ENCODE data around the gene OSBP2.

OSBP2 gene

GRCh38 chr22:30933457-30933856 is 238.8 kb downstream of the OSBP2 start:
- H3K36me3 ChIP-seq (ENCODE audit: insufficient read depth, low read length), result peaks cover 93% of the 10 kb centered on the region
- no peak overlapping the region for H3K4me2 ChIP-seq (ENCODE audit: low read length)
- H3K27me3 ChIP-seq (ENCODE audit: insufficient read depth, low read length), result no peaks in the 10 kb centered on the region
- H4K20me1 ChIP-seq (ENCODE audit: insufficient read depth, low read length), result no peaks in the 10 kb centered on the region
- H3K27ac ChIP-seq (ENCODE audit: low read depth, low read length, poor library complexity, severe bottlenecking), result no peak overlapping the region
- H3F3A ChIP-seq (ENCODE audit: insufficient read depth, low read length), result no peaks in the 10 kb centered on the region
- no peak for TF ChIP-seq CTCF (IDR thresholded peaks at IDR 0.05; ENCODE audit: low read length)
- TF ChIP-seq EZH2 (IDR thresholded peaks at IDR 0.05; ENCODE audit: borderline replicate concordance, low read length), result no peak
- H3K79me2 ChIP-seq (ENCODE audit: insufficient read depth, low read length), result no peaks in the 10 kb centered on the region
- no peak overlapping the region for H3K4me3 ChIP-seq (ENCODE audit: low read depth, low read length, poor library complexity, severe bottlenecking)
- no peaks in the 10 kb centered on the region for H3K9me3 ChIP-seq (ENCODE audit: low read length)
- no peak overlapping the region for H3K9ac ChIP-seq (ENCODE audit: low read length)
- no peaks in the 10 kb centered on the region for H3K4me1 ChIP-seq (ENCODE audit: insufficient read depth, low read length, severe bottlenecking)
- no peak overlapping the region for H2AFZ ChIP-seq (ENCODE audit: low read length)
- H3K9me2 ChIP-seq (ENCODE audit: low read depth, low read length), result no peaks in the 10 kb centered on the region

- no peak overlapping the region for H3K27ac ChIP-seq (ENCODE audit: low read depth, low read length, poor library complexity, severe bottlenecking)
- peaks cover 92% of the 10 kb centered on the region for H3K36me3 ChIP-seq (ENCODE audit: insufficient read depth, low read length)
These were observed 239.4 kb downstream of the OSBP2 start for GRCh38 chr22:30934053-30934452.

GRCh38 chr22:30940685-30941362 is 246.2 kb downstream of the OSBP2 start:
- Histone ChIP-seq H3K4me2 (ENCODE audit: low read length) (no peak overlapping the region), H3K9me2 (ENCODE audit: low read depth, low read length) (no peaks in the 10 kb centered on the region), H3K27me3 (ENCODE audit: insufficient read depth, low read length) (no peaks in the 10 kb centered on the region), H3K79me2 (ENCODE audit: insufficient read depth, low read length) (no peaks in the 10 kb centered on the region), H3K36me3 (ENCODE audit: insufficient read depth, low read length) (peaks cover 98% of the 10 kb centered on the region), H3K4me1 (ENCODE audit: insufficient read depth, low read length, severe bottlenecking) (no peaks in the 10 kb centered on the region), H4K20me1 (ENCODE audit: insufficient read depth, low read length) (no peaks in the 10 kb centered on the region), H3K9ac (ENCODE audit: low read length) (no peak overlapping the region), H3K27ac (ENCODE audit: low read depth, low read length, poor library complexity, severe bottlenecking) (no peak overlapping the region), H3F3A (ENCODE audit: insufficient read depth, low read length) (no peaks in the 10 kb centered on the region), H2AFZ (ENCODE audit: low read length) (no peak overlapping the region), H3K9me3 (ENCODE audit: low read length) (no peaks in the 10 kb centered on the region), H3K4me3 (ENCODE audit: low read depth, low read length, poor library complexity, severe bottlenecking) (no peak overlapping the region)
- TF ChIP-seq CTCF (IDR thresholded peaks at IDR 0.05; ENCODE audit: low read length) (no peak), EZH2 (IDR thresholded peaks at IDR 0.05; ENCODE audit: borderline replicate concordance, low read length) (no peak)

More at GRCh38 chr22:30934053-30934452, 239.4 kb downstream of the OSBP2 start:
- H3F3A ChIP-seq (ENCODE audit: insufficient read depth, low read length), result no peaks in the 10 kb centered on the region
- no peaks in the 10 kb centered on the region for H3K9me3 ChIP-seq (ENCODE audit: low read length)
- no peak overlapping the region for H2AFZ ChIP-seq (ENCODE audit: low read length)
- TF ChIP-seq EZH2 (IDR thresholded peaks at IDR 0.05; ENCODE audit: borderline replicate concordance, low read length) (no peak), CTCF (IDR thresholded peaks at IDR 0.05; ENCODE audit: low read length) (no peak)
- no peaks in the 10 kb centered on the region for H3K4me1 ChIP-seq (ENCODE audit: insufficient read depth, low read length, severe bottlenecking)
- no peaks in the 10 kb centered on the region for H4K20me1 ChIP-seq (ENCODE audit: insufficient read depth, low read length)
- no peak overlapping the region for H3K9ac ChIP-seq (ENCODE audit: low read length)
- no peak overlapping the region for H3K4me3 ChIP-seq (ENCODE audit: low read depth, low read length, poor library complexity, severe bottlenecking)
- H3K79me2 ChIP-seq (ENCODE audit: insufficient read depth, low read length), result no peaks in the 10 kb centered on the region
- no peak overlapping the region for H3K4me2 ChIP-seq (ENCODE audit: low read length)
- H3K9me2 ChIP-seq (ENCODE audit: low read depth, low read length), result no peaks in the 10 kb centered on the region
- no peaks in the 10 kb centered on the region for H3K27me3 ChIP-seq (ENCODE audit: insufficient read depth, low read length)

Data from OCI-LY1 (cell line).